Measurements from ENCODE around the gene ZNF777. TPM values are rescaled to one million over a fixed set of nuclear protein-coding genes. Genes with fewer than 3 reads are reported as not detected.

ZNF777 gene
- total RNA-seq, 1 experiment from 2014 or later: 15.6 TPM

DNA sequence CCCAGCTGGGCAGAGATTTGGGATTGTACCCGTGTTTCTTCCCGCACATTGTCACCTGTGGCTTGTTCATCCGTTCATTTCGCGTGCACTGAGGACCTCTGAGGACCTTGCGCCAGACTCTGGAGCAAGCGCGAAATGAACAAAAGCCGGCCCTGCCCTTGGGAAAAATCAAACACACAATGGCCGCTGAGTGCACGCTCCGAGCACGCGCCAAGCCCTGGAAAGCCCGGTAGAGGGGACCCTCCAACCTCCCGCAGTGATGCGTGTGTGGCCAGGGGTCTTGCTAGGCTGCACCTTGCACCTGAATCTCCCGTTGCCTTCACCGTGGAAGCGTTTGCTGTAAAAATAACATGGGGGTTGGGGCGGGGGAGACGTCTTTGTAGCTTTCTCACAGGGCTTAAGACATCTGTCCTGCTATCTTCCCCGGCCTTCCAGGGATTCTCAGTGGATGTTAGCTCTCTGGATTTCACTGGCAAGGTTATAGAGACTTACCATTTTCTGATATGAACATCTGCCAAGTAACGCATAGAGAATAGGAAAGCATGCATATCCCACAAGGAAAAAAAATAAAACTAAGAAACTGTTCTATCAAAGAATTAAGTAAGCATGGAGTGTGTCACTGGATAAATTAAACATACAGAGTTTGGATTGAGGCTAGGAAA lies 37.3 kb downstream of the ZNF777 start:
- no peak for DNase-seq
- Histone ChIP-seq H4K91ac (ENCODE audit: insufficient read length, low read depth, low read length) (no peak overlapping the region), H3K4me1 (ENCODE audit: insufficient read depth, low read length) (no peaks in the 10 kb centered on the region), H3K9ac (ENCODE audit: extremely low read depth, insufficient read length, low read length) (no peak overlapping the region), H2BK20ac (ENCODE audit: low read depth, low read length, poor library complexity, severe bottlenecking) (no peak overlapping the region), H2AK5ac (ENCODE audit: insufficient read length, low read length) (no peak overlapping the region), H2BK120ac (ENCODE audit: low read depth, low read length, poor library complexity, severe bottlenecking) (no peak overlapping the region), H4K20me1 (ENCODE audit: control insufficient read depth, insufficient read depth, insufficient read length) (no peaks in the 10 kb centered on the region), H4K8ac (replicated peaks; ENCODE audit: insufficient read length, low read depth, low read length) (no peak overlapping the region), H3K27me3 (ENCODE audit: insufficient read depth, low read length) (no peaks in the 10 kb centered on the region), H3K79me2 (ENCODE audit: insufficient read depth, low read length) (no peaks in the 10 kb centered on the region), H4K5ac (ENCODE audit: insufficient read length, low read depth, low read length) (no peak overlapping the region), H3K4me2 (ENCODE audit: insufficient read depth, insufficient read length, low read length) (peak overlapping the region; percentile 26), H3K23me2 (ENCODE audit: insufficient read length, low read depth, low read length, poor library complexity, severe bottlenecking) (peaks cover 5% of the 10 kb centered on the region), H3K56ac (ENCODE audit: insufficient read length, low read depth, low read length) (no peak overlapping the region), H2BK5ac (ENCODE audit: insufficient read length, low read length) (no peak overlapping the region), H3K23ac (ENCODE audit: insufficient read length, low read depth, low read length) (no peak overlapping the region), H3K18ac (ENCODE audit: insufficient read length, low read depth, low read length) (peak overlapping the region; percentile 87), H3T11ph (ENCODE audit: low read length) (no peak overlapping the region), H3K9me3 (ENCODE audit: control insufficient read depth, low read depth, low read length) (no peaks in the 10 kb centered on the region), H2BK15ac (ENCODE audit: low read depth, low read length) (no peak overlapping the region), H3K14ac (ENCODE audit: insufficient read depth, low read length) (peak overlapping the region; percentile 6; the same call in 1 of the 2 replicates), H3K79me1 (ENCODE audit: insufficient read depth, low read depth, low read length, poor library complexity, severe bottlenecking) (no peaks in the 10 kb centered on the region), H2AFZ (ENCODE audit: low read length) (no peak overlapping the region), H3K4ac (ENCODE audit: low read depth, low read length) (no peak overlapping the region), H2BK12ac (ENCODE audit: insufficient read length, low read depth, low read length) (no peak overlapping the region), H3K27ac (ENCODE audit: insufficient read length, low read depth, low read length) (no peak overlapping the region)
- Mint-ChIP-seq H3K4me1 (no peaks in the 10 kb centered on the region; a peak in 1 of 4 replicates), H3K9me3 (no peaks in the 10 kb centered on the region), H3K4me3 (peak overlapping the region in 1 of 2 experiments; percentile 5; a peak in 2 of 5 replicates), H3K27me3 (ENCODE audit: low read depth) (peaks cover 18% of the 10 kb centered on the region), H3K27ac (no peak overlapping the region), H3K36me3 (ENCODE audit: insufficient read depth in 1 of 3, low read depth in 3 of 3) (no peaks in the 10 kb centered on the region)
- TF ChIP-seq, protein P1, sequence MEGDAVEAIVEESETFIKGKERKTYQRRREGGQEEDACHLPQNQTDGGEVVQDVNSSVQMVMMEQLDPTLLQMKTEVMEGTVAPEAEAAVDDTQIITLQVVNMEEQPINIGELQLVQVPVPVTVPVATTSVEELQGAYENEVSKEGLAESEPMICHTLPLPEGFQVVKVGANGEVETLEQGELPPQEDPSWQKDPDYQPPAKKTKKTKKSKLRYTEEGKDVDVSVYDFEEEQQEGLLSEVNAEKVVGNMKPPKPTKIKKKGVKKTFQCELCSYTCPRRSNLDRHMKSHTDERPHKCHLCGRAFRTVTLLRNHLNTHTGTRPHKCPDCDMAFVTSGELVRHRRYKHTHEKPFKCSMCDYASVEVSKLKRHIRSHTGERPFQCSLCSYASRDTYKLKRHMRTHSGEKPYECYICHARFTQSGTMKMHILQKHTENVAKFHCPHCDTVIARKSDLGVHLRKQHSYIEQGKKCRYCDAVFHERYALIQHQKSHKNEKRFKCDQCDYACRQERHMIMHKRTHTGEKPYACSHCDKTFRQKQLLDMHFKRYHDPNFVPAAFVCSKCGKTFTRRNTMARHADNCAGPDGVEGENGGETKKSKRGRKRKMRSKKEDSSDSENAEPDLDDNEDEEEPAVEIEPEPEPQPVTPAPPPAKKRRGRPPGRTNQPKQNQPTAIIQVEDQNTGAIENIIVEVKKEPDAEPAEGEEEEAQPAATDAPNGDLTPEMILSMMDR (conservative IDR thresholded peaks at IDR 0.05): no peak
- no CpG with 5 or more reads among the region's 24 CpGs for WGBS (ENCODE audit: extremely low coverage, insufficient read length, low lambda C conversion rate)

All from H9 (cell line).